GM06990 (cell line): ENCODE measurements around the gene PSMD13.

ENCODE experiments used
- DNase-seq: peaks from one replicate; pipeline ENCODE4 v3.0.0-alpha.2; 2011; ENCODE audit not compliant: insufficient read length; ENCODE audit errors: extremely low read depth
- H3K27me3 ChIP-seq: replicated peaks from 2 replicates; pipeline ENCODE4 v1.6.0; 2011; ENCODE audit warnings: low read length; ENCODE audit not compliant: control insufficient read depth, insufficient read depth
- H3K36me3 ChIP-seq: 2 replicates; pipeline ENCODE4 v1.5.1; 2011; ENCODE audit warnings: low read length; ENCODE audit not compliant: control insufficient read depth, insufficient read depth
- H3K4me3 ChIP-seq: replicated peaks from 2 replicates; pipeline ENCODE4 v1.5.1; 2011; ENCODE audit warnings: low read depth, mild to moderate bottlenecking, control low read depth, low read length
- TF ChIP-seq, protein P1 (sequence below): IDR thresholded peaks from 2 replicates; pipeline ENCODE4 v1.5.1; 2011; ENCODE audit warnings: low read length, control low read depth, mild to moderate bottlenecking, inconsistent platforms; ENCODE audit not compliant: insufficient read depth, poor library complexity, severe bottlenecking

Gene PSMD13

DNA sequence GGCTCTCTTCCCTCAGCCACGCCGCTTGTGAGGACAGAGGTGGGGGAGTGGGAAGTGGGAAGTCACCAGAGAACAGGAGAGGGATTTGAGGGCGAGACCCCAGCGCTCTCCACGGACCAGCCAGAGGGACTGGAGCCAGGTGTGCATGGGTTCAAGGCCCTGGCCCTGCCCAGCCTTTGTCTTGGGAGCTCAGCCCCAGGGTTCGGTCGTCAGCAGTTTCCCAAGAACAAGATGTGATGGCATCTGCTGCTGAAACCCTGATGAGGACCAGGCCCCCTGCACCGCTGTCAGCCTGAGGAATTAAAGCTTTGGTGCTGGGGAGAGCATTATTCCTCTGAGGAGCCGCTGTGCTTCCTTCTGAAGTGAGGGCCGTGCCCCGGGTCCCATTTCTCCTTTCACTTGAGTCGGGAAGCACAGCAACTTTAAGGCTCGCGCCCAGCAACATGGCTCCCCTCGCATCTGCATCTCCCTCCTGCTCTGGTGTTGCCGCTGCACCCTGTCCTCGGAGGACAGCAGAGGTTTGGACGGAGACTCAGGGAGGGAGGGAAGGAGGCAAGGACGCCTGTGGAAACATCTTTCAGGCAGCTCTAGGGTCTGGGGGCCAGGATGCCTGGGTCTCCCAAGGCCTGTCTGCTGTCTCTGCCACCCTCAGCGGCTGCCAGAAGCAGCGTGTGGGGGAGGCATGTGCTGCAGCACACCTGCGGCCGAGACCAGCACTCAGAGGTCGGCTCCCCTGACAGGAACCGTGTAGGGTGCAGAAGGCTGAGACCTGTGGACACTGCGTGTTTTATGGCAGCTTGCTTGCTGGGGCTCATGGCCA lies 58.8 kb downstream of the PSMD13 start:
- Histone ChIP-seq H3K27me3 (no peaks in the 10 kb centered on the region; the same call in 1 of the 2 replicates), H3K4me3 (no peak overlapping the region), H3K36me3 (peaks cover 1% of the 10 kb centered on the region)
- DNase-seq: no peak
- TF ChIP-seq, protein P1, sequence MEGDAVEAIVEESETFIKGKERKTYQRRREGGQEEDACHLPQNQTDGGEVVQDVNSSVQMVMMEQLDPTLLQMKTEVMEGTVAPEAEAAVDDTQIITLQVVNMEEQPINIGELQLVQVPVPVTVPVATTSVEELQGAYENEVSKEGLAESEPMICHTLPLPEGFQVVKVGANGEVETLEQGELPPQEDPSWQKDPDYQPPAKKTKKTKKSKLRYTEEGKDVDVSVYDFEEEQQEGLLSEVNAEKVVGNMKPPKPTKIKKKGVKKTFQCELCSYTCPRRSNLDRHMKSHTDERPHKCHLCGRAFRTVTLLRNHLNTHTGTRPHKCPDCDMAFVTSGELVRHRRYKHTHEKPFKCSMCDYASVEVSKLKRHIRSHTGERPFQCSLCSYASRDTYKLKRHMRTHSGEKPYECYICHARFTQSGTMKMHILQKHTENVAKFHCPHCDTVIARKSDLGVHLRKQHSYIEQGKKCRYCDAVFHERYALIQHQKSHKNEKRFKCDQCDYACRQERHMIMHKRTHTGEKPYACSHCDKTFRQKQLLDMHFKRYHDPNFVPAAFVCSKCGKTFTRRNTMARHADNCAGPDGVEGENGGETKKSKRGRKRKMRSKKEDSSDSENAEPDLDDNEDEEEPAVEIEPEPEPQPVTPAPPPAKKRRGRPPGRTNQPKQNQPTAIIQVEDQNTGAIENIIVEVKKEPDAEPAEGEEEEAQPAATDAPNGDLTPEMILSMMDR: no peak

DNA sequence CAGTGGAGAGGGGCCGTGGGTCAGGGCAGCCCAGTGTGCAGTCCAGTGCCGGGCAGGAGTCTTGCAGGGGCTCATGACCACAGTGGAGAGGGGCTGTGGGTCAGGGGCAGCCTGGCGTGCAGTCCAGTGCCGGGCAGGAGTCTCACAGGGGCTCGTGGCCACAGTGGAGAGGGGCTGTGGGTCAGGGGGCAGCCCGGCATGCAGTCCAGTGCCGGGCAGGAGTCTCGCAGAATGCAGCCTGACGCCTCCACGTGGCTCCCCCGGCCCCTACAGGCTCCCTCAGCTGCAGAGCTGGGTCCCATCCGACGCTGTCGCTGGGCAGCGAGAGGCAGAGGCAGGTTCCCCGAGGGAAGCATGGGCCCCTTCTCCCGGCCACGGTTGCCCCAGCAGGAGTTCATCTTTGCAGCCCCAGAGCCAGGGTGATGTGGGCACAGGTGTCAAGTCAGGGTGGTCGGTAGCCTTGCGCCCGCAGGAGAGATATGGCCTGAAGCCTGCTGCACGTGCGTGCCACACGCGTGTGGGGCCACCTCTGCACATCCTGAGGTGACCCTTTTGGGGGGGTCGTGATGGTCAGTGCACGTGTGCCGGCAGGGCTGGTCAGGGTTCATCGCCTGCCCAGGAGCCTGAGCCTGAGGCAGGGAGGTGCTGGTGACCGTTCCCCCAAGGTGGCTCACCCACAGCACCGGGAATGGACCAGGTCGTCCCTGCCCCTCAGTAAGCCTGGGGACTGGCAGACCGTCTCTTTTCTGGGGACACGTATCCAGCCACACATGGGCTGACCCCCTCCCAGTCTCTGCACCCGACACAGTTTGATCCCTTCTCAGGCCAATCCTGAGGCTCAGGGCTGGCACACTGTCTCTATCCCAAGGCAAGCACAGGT lies 59.6 kb downstream of the PSMD13 start:
- DNase-seq: peak; percentile 8
- Histone ChIP-seq H3K27me3 (no peaks in the 10 kb centered on the region; the same call in 1 of the 2 replicates), H3K36me3 (peaks cover 1% of the 10 kb centered on the region), H3K4me3 (no peak overlapping the region)
- TF ChIP-seq, protein P1: no peak

GRCh38 chr11:297051-297585 lies 60.3 kb downstream of the PSMD13 start:
- no peaks in the 10 kb centered on the region; the same call in 1 of the 2 replicates for H3K27me3 ChIP-seq
- no peak for DNase-seq
- H3K36me3 ChIP-seq: peaks cover 1% of the 10 kb centered on the region
- no peak overlapping the region for H3K4me3 ChIP-seq
- TF ChIP-seq, protein P1: no peak

DNA sequence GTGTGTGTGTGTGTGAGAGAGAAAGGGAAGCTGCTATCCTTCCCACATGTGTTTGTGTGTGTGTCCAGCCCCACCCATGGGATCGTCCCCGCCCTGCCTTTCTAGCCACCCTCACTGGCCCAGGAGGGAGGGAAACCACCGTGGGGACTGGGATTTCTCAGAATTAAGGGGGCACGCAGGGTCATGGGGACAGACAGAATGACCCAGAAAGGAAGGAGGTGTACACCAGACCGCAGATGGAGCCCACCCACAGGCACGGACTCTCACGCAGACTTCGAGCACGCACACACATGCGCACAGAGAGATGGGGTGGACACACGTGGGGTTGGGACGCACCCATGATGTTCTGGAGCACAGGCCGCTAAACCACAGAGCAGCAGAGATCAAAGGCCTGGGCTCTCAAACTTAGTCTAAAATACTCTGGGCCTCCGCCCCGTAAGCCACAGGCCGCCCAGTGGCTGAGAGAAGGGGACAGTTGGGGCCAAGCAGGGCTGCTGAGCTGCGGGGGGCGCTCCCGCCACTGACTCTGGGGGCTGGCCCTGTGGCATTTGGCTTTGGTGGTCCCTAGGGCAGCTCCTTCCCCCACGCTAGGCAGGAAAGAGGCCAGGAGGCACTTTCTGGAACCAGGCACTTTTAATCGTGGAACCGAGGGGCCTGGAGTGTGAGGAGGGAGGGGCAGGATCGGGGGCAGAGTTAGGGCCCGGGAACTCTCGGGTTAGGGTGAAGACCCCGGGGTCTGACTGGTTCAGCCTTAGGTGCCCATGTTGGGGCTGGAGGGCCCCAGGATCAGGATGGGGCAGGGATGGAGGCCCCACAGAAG lies 61.0 kb downstream of the PSMD13 start:
- DNase-seq: peak; percentile 9
- H3K36me3 ChIP-seq: peaks cover 1% of the 10 kb centered on the region
- TF ChIP-seq, protein P1: peak; percentile 22
- no peaks in the 10 kb centered on the region; the same call in 1 of the 2 replicates for H3K27me3 ChIP-seq
- H3K4me3 ChIP-seq: no peak overlapping the region

DNA sequence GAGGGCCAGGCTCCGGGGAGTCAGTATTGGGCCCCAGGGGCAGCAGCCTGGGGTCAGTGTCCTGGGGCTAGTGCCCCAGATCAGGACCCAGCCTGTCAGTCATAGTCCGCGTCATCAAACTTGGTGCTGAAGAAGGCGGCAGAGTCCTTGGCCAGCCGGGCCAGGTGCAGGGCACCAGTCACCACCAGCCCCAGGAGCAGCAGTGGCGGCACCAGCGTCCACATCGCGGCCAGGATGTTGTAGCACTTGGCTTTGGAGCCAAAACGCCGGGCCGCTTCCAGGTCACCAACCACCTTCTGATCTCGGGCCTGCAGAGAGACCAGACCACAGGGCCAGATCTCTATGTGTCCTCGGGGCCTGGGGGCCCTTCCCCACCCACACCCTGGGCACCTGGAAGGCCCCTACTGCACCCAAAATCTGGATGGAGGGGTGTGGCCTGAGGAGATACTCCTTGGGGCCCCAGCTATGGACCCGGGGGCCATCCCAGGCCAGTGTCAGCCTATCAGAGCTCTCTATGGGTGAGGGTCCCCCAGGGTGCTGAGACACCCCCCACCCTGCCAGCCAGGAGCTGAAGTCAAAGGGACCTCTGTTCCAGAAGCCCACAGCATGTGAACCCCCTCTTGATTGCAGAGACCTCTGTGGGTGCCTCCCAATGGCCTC lies 61.8 kb downstream of the PSMD13 start:
- no peaks in the 10 kb centered on the region; the same call in 1 of the 2 replicates for H3K27me3 ChIP-seq
- no peak for DNase-seq
- no peak overlapping the region for H3K4me3 ChIP-seq
- no peaks in the 10 kb centered on the region; the same call in none of the 2 replicates for H3K36me3 ChIP-seq
- TF ChIP-seq, protein P1: no peak
